Measurements from ENCODE around the gene ARID1B.

ARID1B gene

GRCh38 chr6:157230910-157231309, 453.7 kb downstream of the ARID1B start:
- H3K4me3 ChIP-seq (ENCODE audit: insufficient read depth, low read depth, low read length, poor library complexity, severe bottlenecking), result no peak overlapping the region
- no peaks in the 10 kb centered on the region for H3K9me3 ChIP-seq (ENCODE audit: control insufficient read depth, low read length)
- no peak overlapping the region for H3K27ac ChIP-seq (ENCODE audit: insufficient read depth, low read length, poor library complexity, severe bottlenecking)
- peaks cover 31% of the 10 kb centered on the region for H3K4me1 ChIP-seq (ENCODE audit: control insufficient read depth, insufficient read depth, low read length, poor library complexity, severe bottlenecking)
- DNase-seq, result no peak
- H3K27me3 ChIP-seq (replicated peaks; ENCODE audit: control insufficient read depth, insufficient read depth, low read length, poor library complexity, severe bottlenecking), result no peaks in the 10 kb centered on the region
- H3K36me3 ChIP-seq (ENCODE audit: control insufficient read depth, insufficient read depth, low read length), result no peaks in the 10 kb centered on the region

GRCh38 chr6:157232161-157232895, 455.1 kb downstream of the ARID1B start:
- no peaks in the 10 kb centered on the region for H3K36me3 ChIP-seq (ENCODE audit: control insufficient read depth, insufficient read depth, low read length)
- no peak overlapping the region for H3K27ac ChIP-seq (ENCODE audit: insufficient read depth, low read length, poor library complexity, severe bottlenecking)
- H3K4me3 ChIP-seq (ENCODE audit: insufficient read depth, low read depth, low read length, poor library complexity, severe bottlenecking), result no peak overlapping the region
- no peak for DNase-seq
- no peaks in the 10 kb centered on the region for H3K9me3 ChIP-seq (ENCODE audit: control insufficient read depth, low read length)
- H3K27me3 ChIP-seq (replicated peaks; ENCODE audit: control insufficient read depth, insufficient read depth, low read length, poor library complexity, severe bottlenecking), result peaks cover 4% of the 10 kb centered on the region
- peaks cover 33% of the 10 kb centered on the region for H3K4me1 ChIP-seq (ENCODE audit: control insufficient read depth, insufficient read depth, low read length, poor library complexity, severe bottlenecking)

GRCh38 chr6:157233156-157233555, 456.0 kb downstream of the ARID1B start:
- H3K9me3 ChIP-seq (ENCODE audit: control insufficient read depth, low read length), result no peaks in the 10 kb centered on the region
- no peak for DNase-seq
- H3K4me3 ChIP-seq (ENCODE audit: insufficient read depth, low read depth, low read length, poor library complexity, severe bottlenecking), result no peak overlapping the region
- no peak overlapping the region for H3K27ac ChIP-seq (ENCODE audit: insufficient read depth, low read length, poor library complexity, severe bottlenecking)
- H3K27me3 ChIP-seq (replicated peaks; ENCODE audit: control insufficient read depth, insufficient read depth, low read length, poor library complexity, severe bottlenecking), result peaks cover 4% of the 10 kb centered on the region
- H3K36me3 ChIP-seq (ENCODE audit: control insufficient read depth, insufficient read depth, low read length), result no peaks in the 10 kb centered on the region
- H3K4me1 ChIP-seq (ENCODE audit: control insufficient read depth, insufficient read depth, low read length, poor library complexity, severe bottlenecking), result peaks cover 25% of the 10 kb centered on the region

GRCh38 chr6:157233686-157234085, 456.5 kb downstream of the ARID1B start:
- H3K27ac ChIP-seq (ENCODE audit: insufficient read depth, low read length, poor library complexity, severe bottlenecking), result no peak overlapping the region
- H3K4me3 ChIP-seq (ENCODE audit: insufficient read depth, low read depth, low read length, poor library complexity, severe bottlenecking), result no peak overlapping the region
- DNase-seq, result no peak
- H3K27me3 ChIP-seq (replicated peaks; ENCODE audit: control insufficient read depth, insufficient read depth, low read length, poor library complexity, severe bottlenecking), result peaks cover 4% of the 10 kb centered on the region
- H3K36me3 ChIP-seq (ENCODE audit: control insufficient read depth, insufficient read depth, low read length), result no peaks in the 10 kb centered on the region
- H3K4me1 ChIP-seq (ENCODE audit: control insufficient read depth, insufficient read depth, low read length, poor library complexity, severe bottlenecking), result peaks cover 23% of the 10 kb centered on the region
- H3K9me3 ChIP-seq (ENCODE audit: control insufficient read depth, low read length), result no peaks in the 10 kb centered on the region

GRCh38 chr6:157235600-157236039, 458.4 kb downstream of the ARID1B start:
- peak in 2 of 3 donors; percentile 24 to 32 for DNase-seq
- peaks cover 4% of the 10 kb centered on the region for H3K27me3 ChIP-seq (replicated peaks; ENCODE audit: control insufficient read depth, insufficient read depth, low read length, poor library complexity, severe bottlenecking)
- no peaks in the 10 kb centered on the region for H3K9me3 ChIP-seq (ENCODE audit: control insufficient read depth, low read length)
- no peaks in the 10 kb centered on the region for H3K36me3 ChIP-seq (ENCODE audit: control insufficient read depth, insufficient read depth, low read length)
- no peak overlapping the region for H3K27ac ChIP-seq (ENCODE audit: insufficient read depth, low read length, poor library complexity, severe bottlenecking)
- peak overlapping the region; percentile 72 for H3K4me3 ChIP-seq (ENCODE audit: insufficient read depth, low read depth, low read length, poor library complexity, severe bottlenecking)
- H3K4me1 ChIP-seq (ENCODE audit: control insufficient read depth, insufficient read depth, low read length, poor library complexity, severe bottlenecking), result peaks cover 26% of the 10 kb centered on the region

- Histone ChIP-seq H3K9me3 (ENCODE audit: control insufficient read depth, low read length) (no peaks in the 10 kb centered on the region), H3K4me3 (ENCODE audit: insufficient read depth, low read depth, low read length, poor library complexity, severe bottlenecking) (peak overlapping the region; percentile 72), H3K36me3 (ENCODE audit: control insufficient read depth, insufficient read depth, low read length) (no peaks in the 10 kb centered on the region), H3K27me3 (replicated peaks; ENCODE audit: control insufficient read depth, insufficient read depth, low read length, poor library complexity, severe bottlenecking) (peaks cover 4% of the 10 kb centered on the region), H3K4me1 (ENCODE audit: control insufficient read depth, insufficient read depth, low read length, poor library complexity, severe bottlenecking) (peaks cover 26% of the 10 kb centered on the region), H3K27ac (ENCODE audit: insufficient read depth, low read length, poor library complexity, severe bottlenecking) (no peak overlapping the region)
- DNase-seq, result no peak
These were observed 459.0 kb downstream of the ARID1B start for GRCh38 chr6:157236040-157236725.

- Histone ChIP-seq H3K27me3 (replicated peaks; ENCODE audit: control insufficient read depth, insufficient read depth, low read length, poor library complexity, severe bottlenecking) (peaks cover 4% of the 10 kb centered on the region), H3K4me3 (ENCODE audit: insufficient read depth, low read depth, low read length, poor library complexity, severe bottlenecking) (no peak overlapping the region), H3K36me3 (ENCODE audit: control insufficient read depth, insufficient read depth, low read length) (no peaks in the 10 kb centered on the region), H3K4me1 (ENCODE audit: control insufficient read depth, insufficient read depth, low read length, poor library complexity, severe bottlenecking) (peaks cover 26% of the 10 kb centered on the region), H3K9me3 (ENCODE audit: control insufficient read depth, low read length) (no peaks in the 10 kb centered on the region), H3K27ac (ENCODE audit: insufficient read depth, low read length, poor library complexity, severe bottlenecking) (no peak overlapping the region)
- no peak for DNase-seq
These were observed 461.2 kb downstream of the ARID1B start for GRCh38 chr6:157238346-157238745.

- Histone ChIP-seq H3K9me3 (ENCODE audit: control insufficient read depth, low read length) (no peaks in the 10 kb centered on the region), H3K4me3 (ENCODE audit: insufficient read depth, low read depth, low read length, poor library complexity, severe bottlenecking) (no peak overlapping the region), H3K36me3 (ENCODE audit: control insufficient read depth, insufficient read depth, low read length) (no peaks in the 10 kb centered on the region), H3K27ac (ENCODE audit: insufficient read depth, low read length, poor library complexity, severe bottlenecking) (no peak overlapping the region), H3K4me1 (ENCODE audit: control insufficient read depth, insufficient read depth, low read length, poor library complexity, severe bottlenecking) (peaks cover 26% of the 10 kb centered on the region), H3K27me3 (replicated peaks; ENCODE audit: control insufficient read depth, insufficient read depth, low read length, poor library complexity, severe bottlenecking) (peaks cover 4% of the 10 kb centered on the region)
- DNase-seq, result no peak
These were observed 462.0 kb downstream of the ARID1B start for GRCh38 chr6:157239148-157239547.

GRCh38 chr6:157239671-157240058, 462.5 kb downstream of the ARID1B start:
- Histone ChIP-seq H3K9me3 (ENCODE audit: control insufficient read depth, low read length) (no peaks in the 10 kb centered on the region), H3K27me3 (replicated peaks; ENCODE audit: control insufficient read depth, insufficient read depth, low read length, poor library complexity, severe bottlenecking) (peaks cover 4% of the 10 kb centered on the region), H3K4me3 (ENCODE audit: insufficient read depth, low read depth, low read length, poor library complexity, severe bottlenecking) (no peak overlapping the region), H3K36me3 (ENCODE audit: control insufficient read depth, insufficient read depth, low read length) (no peaks in the 10 kb centered on the region), H3K27ac (ENCODE audit: insufficient read depth, low read length, poor library complexity, severe bottlenecking) (no peak overlapping the region), H3K4me1 (ENCODE audit: control insufficient read depth, insufficient read depth, low read length, poor library complexity, severe bottlenecking) (peaks cover 25% of the 10 kb centered on the region)
- no peak for DNase-seq
